Neural cell (in vitro differentiated cells): ENCODE results near the gene ADD1. TPM values are rescaled to one million over a fixed set of nuclear protein-coding genes. Genes with fewer than 3 reads are reported as not detected.

Experiments
- H2AFZ ChIP-seq: fragments of 200-600, 300-800 bp; sonication (generic), shearing (Covaris generic); 2 replicates; pipeline ENCODE4 v1.6.0; 2014; ENCODE audit warnings: low read depth, mild to moderate bottlenecking, antibody characterized with exemption, low read length, moderate library complexity
- H3F3A ChIP-seq: fragments of 200-600 bp; shearing (Covaris generic); 2 replicates; pipeline ENCODE4 v1.6.1; 2016; ENCODE audit warnings: mild to moderate bottlenecking, moderate library complexity, mixed read lengths, antibody characterized with exemption, low read length; ENCODE audit not compliant: insufficient read depth, poor library complexity, severe bottlenecking
- H3K27ac ChIP-seq: fragments of 200-600, 300-800 bp; sonication (generic), shearing (Covaris generic); 2 replicates; pipeline ENCODE4 v1.5.1; 2014; ENCODE audit warnings: mild to moderate bottlenecking, low read length, moderate library complexity
- H3K27me3 ChIP-seq: fragments of 300-800, 200-600 bp; sonication (generic), shearing (Covaris generic); 2 replicates; pipeline ENCODE4 v1.6.0; 2014; ENCODE audit warnings: mild to moderate bottlenecking, low read depth, low read length, moderate library complexity; ENCODE audit not compliant: insufficient read depth
- H3K36me3 ChIP-seq: fragments of 300-800, 200-600 bp; sonication (generic), shearing (Covaris generic); 2 replicates; pipeline ENCODE4 v1.5.1; 2014; ENCODE audit warnings: mild to moderate bottlenecking, antibody characterized with exemption, low read length, moderate library complexity; ENCODE audit not compliant: insufficient read depth
- H3K4me2 ChIP-seq: fragments of 300-800, 200-600 bp; sonication (generic), shearing (Covaris generic); 2 replicates; pipeline ENCODE4 v1.6.0; 2014; ENCODE audit warnings: mild to moderate bottlenecking, low read length
- H3K4me3 ChIP-seq: fragments of 300-800, 200-600 bp; sonication (generic), shearing (Covaris generic); 2 replicates; pipeline ENCODE4 v1.5.1; 2014; ENCODE audit warnings: mild to moderate bottlenecking, low read length, moderate library complexity
- H3K79me2 ChIP-seq: fragments of 200-600 bp; shearing (Covaris generic); replicated peaks from 2 replicates; pipeline ENCODE4 v1.6.0; 2014; ENCODE audit warnings: mild to moderate bottlenecking, low read length, moderate library complexity; ENCODE audit not compliant: insufficient read depth
- H3K9ac ChIP-seq: fragments of 300-800, 200-600 bp; sonication (generic), shearing (Covaris generic); 2 replicates; pipeline ENCODE4 v1.6.1; 2016; ENCODE audit warnings: mild to moderate bottlenecking, low read length, mixed read lengths
- H3K9me2 ChIP-seq: fragments of 200-600 bp; shearing (Covaris generic); 2 replicates; pipeline ENCODE4 v1.6.1; 2016; ENCODE audit warnings: mild to moderate bottlenecking, low read length, mixed read lengths; ENCODE audit not compliant: insufficient read depth
- H3K9me3 ChIP-seq: fragments of 200-600, 300-800 bp; sonication (generic), shearing (Covaris generic); 2 replicates; pipeline ENCODE4 v1.6.1; 2016; ENCODE audit warnings: mild to moderate bottlenecking, mixed run types, low read length, moderate library complexity, mixed read lengths
- H4K20me1 ChIP-seq: fragments of 200-600 bp; shearing (Covaris generic); 2 replicates; pipeline ENCODE4 v1.6.1; 2016; ENCODE audit warnings: mild to moderate bottlenecking, mixed run types; ENCODE audit not compliant: insufficient read depth
- CTCF ChIP-seq: fragments of 450-650 bp; IDR thresholded peaks from 2 replicates; pipeline ENCODE4 v1.5.1; 2014; ENCODE audit warnings: antibody characterized with exemption, mild to moderate bottlenecking, moderate library complexity; ENCODE audit not compliant: poor library complexity, severe bottlenecking
- EP300 ChIP-seq: fragments of 450-650 bp; conservative IDR thresholded peaks from 2 replicates; pipeline ENCODE4 v1.6.1; 2014; ENCODE audit warnings: antibody characterized with exemption, mild to moderate bottlenecking, moderate library complexity; ENCODE audit not compliant: poor library complexity, severe bottlenecking
- EZH2 ChIP-seq: fragments of 200-600, 300-800 bp; shearing (Covaris generic), sonication (generic); IDR thresholded peaks from 2 replicates; pipeline ENCODE4 v1.6.1; 2014; ENCODE audit warnings: antibody characterized with exemption, low read length, borderline replicate concordance, mild to moderate bottlenecking; ENCODE audit not compliant: insufficient read depth, poor library complexity, severe bottlenecking
- MXI1 ChIP-seq: fragments of 450-650 bp; conservative IDR thresholded peaks from 2 replicates; pipeline ENCODE4 v1.6.1; 2014; ENCODE audit warnings: antibody characterized with exemption, mild to moderate bottlenecking; ENCODE audit not compliant: poor library complexity, severe bottlenecking
- POLR2AphosphoS5 ChIP-seq: IDR thresholded peaks from 2 replicates; pipeline ENCODE4 v1.6.1; 2012
- RAD21 ChIP-seq: fragments of 450-650 bp; conservative IDR thresholded peaks from 2 replicates; pipeline ENCODE4 v1.6.1; 2014; ENCODE audit warnings: antibody characterized with exemption, mild to moderate bottlenecking, moderate library complexity
- REST ChIP-seq: IDR thresholded peaks from 2 replicates; pipeline ENCODE4 v1.6.1; 2012; ENCODE audit warnings: borderline replicate concordance
- SMC3 ChIP-seq: fragments of 450-650 bp; conservative IDR thresholded peaks from 2 replicates; pipeline ENCODE4 v1.6.1; 2014; ENCODE audit warnings: antibody characterized with exemption, mild to moderate bottlenecking, moderate library complexity; ENCODE audit not compliant: poor library complexity
- TAF1 ChIP-seq: IDR thresholded peaks from 2 replicates; pipeline ENCODE4 v1.6.1; 2012; ENCODE audit warnings: low read depth
- polyA plus RNA-seq: library from polyadenylated mRNA; depleted of rRNA; stranded (reverse); fragments of >200 nt; gene quantifications from 2 replicates; pipeline ENCODE4 v1.2.3, GENCODE V29; 2014

Gene ADD1
- polyA plus RNA-seq, 1 donor from 2014 or later: 190 TPM

DNA sequence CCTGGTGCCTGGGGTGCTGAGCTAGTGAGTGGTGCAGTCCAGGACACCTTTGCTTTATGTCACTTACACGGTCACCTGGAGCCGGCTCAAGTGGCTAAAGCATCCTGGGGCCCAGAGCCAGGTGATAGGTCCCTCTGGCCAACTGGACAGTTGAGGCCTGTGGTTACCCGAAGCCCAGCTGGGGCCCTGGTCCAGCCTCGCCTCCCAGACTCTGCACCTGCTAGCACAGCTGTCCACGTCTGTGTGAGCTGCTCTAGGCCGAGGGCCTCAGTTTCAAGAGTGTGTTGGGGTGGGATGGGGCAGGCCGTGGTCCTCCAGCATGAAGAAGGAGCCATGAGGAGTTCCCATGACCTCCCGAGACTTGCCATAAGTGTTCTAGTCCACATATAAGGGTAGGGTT lies 7.7 kb upstream of the ADD1 start:
- Histone ChIP-seq H3K79me2 (no peaks in the 10 kb centered on the region), H3K27me3 (no peaks in the 10 kb centered on the region), H3K9me3 (no peaks in the 10 kb centered on the region), H3K4me2 (no peak overlapping the region), H3K9me2 (no peaks in the 10 kb centered on the region), H2AFZ (no peak overlapping the region), H3K9ac (no peak overlapping the region), H3K27ac (no peak overlapping the region), H4K20me1 (no peaks in the 10 kb centered on the region), H3K4me3 (no peak overlapping the region), H3K36me3 (no peaks in the 10 kb centered on the region), H3F3A (no peaks in the 10 kb centered on the region)
- no peak for TF ChIP-seq TAF1
- no peak for TF ChIP-seq CTCF
- TF ChIP-seq REST: no peak
- no peak for TF ChIP-seq EP300
- no peak for TF ChIP-seq SMC3
- TF ChIP-seq RAD21: no peak
- no peak for TF ChIP-seq EZH2

- H3K4me2 ChIP-seq: no peak overlapping the region
- H3K9me2 ChIP-seq: no peaks in the 10 kb centered on the region
- TF ChIP-seq EZH2 (no peak), EP300 (no peak), RAD21 (no peak), POLR2AphosphoS5 (no peak), SMC3 (no peak), MXI1 (no peak), CTCF (no peak), REST (no peak), TAF1 (no peak)
- H3F3A ChIP-seq: no peaks in the 10 kb centered on the region
- H3K9ac ChIP-seq: no peak overlapping the region
- no peak overlapping the region for H2AFZ ChIP-seq
- H3K79me2 ChIP-seq: no peaks in the 10 kb centered on the region
- H3K27me3 ChIP-seq: no peaks in the 10 kb centered on the region
- no peaks in the 10 kb centered on the region for H4K20me1 ChIP-seq
- H3K9me3 ChIP-seq: no peaks in the 10 kb centered on the region
- no peaks in the 10 kb centered on the region for H3K36me3 ChIP-seq
- no peak overlapping the region for H3K4me3 ChIP-seq
- H3K27ac ChIP-seq: no peak overlapping the region
Observed at GRCh38 chr4:2836391-2836859, 7.2 kb upstream of the ADD1 start.
